Smooth muscle cell (in vitro differentiated cells): ENCODE results near the gene NLRC5. TPM values are rescaled to one million over a fixed set of nuclear protein-coding genes. Genes with fewer than 3 reads are reported as not detected.

ENCODE experiments used
- DNase-seq: peaks from one replicate; lab custom pipeline; 2025; ENCODE audit not compliant: unreplicated experiment; lab: John Stamatoyannopoulos, UW
- H2AFZ ChIP-seq: fragments of 200-600 bp; sonication (generic); 2 replicates; pipeline ENCODE4 v1.6.0; 2016; ENCODE audit warnings: antibody characterized with exemption, low read depth, mild to moderate bottlenecking
- H3F3A ChIP-seq: fragments of 200-600 bp; sonication (generic); 2 replicates; pipeline ENCODE4 v1.6.0; 2017; ENCODE audit warnings: antibody characterized with exemption, low read depth
- H3K27ac ChIP-seq: fragments of 200-600 bp; sonication (generic); 2 replicates; pipeline ENCODE4 v1.5.1; 2016; ENCODE audit warnings: low read depth, mild to moderate bottlenecking
- H3K27me3 ChIP-seq: fragments of 200-600 bp; sonication (generic); 2 replicates; pipeline ENCODE4 v1.6.1; 2016; ENCODE audit warnings: low read depth, mild to moderate bottlenecking
- H3K36me3 ChIP-seq: fragments of 200-600 bp; sonication (generic); 2 replicates; pipeline ENCODE4 v1.5.1; 2016; ENCODE audit warnings: low read depth
- H3K4me1 ChIP-seq: fragments of 200-600 bp; sonication (generic); 2 replicates; pipeline ENCODE4 v1.5.1; 2016; ENCODE audit warnings: low read depth
- H3K4me2 ChIP-seq: fragments of 200-600 bp; sonication (generic); 2 replicates; pipeline ENCODE4 v1.6.0; 2016; ENCODE audit warnings: mild to moderate bottlenecking
- H3K4me3 ChIP-seq: fragments of 200-600 bp; sonication (generic); 2 replicates; pipeline ENCODE4 v1.5.1; 2016; ENCODE audit warnings: mild to moderate bottlenecking
- H3K79me2 ChIP-seq: fragments of 200-600 bp; sonication (generic); 2 replicates; pipeline ENCODE4 v1.6.0; 2016; ENCODE audit warnings: low read depth, mild to moderate bottlenecking
- H3K9ac ChIP-seq: fragments of 200-600 bp; sonication (generic); 2 replicates; pipeline ENCODE4 v1.6.0; 2016; ENCODE audit warnings: low read depth
- H3K9me3 ChIP-seq: fragments of 200-600 bp; sonication (generic); replicated peaks from 2 replicates; pipeline ENCODE4 v1.5.1; 2016; ENCODE audit warnings: low read depth
- H4K20me1 ChIP-seq: fragments of 200-600 bp; sonication (generic); 2 replicates; pipeline ENCODE4 v1.6.0; 2016; ENCODE audit warnings: low read depth
- WGBS: methylation state at CpG from one replicate; pipeline ENCODE4 v1.1.7; 2016; ENCODE audit warnings: low lambda C conversion rate; 5-methylcytosine and 5-hydroxymethylcytosine counted together
- polyA plus RNA-seq: library from polyadenylated mRNA; unstranded; fragments of >200 nt; fragmentation: Nextera tagmentation; extraction: Ambion mirVana; gene quantifications from 2 replicates; pipeline ENCODE4 v1.2.1, GENCODE V29; 2016
- total RNA-seq: library from RNA; depleted of rRNA; stranded (reverse); fragments of >200 nt; gene quantifications from 2 replicates; pipeline ENCODE4 v1.2.3, GENCODE V29; 2014
- TF ChIP-seq, protein P1 (sequence below): fragments of 200-600 bp; sonication (generic); IDR thresholded peaks from 2 replicates; pipeline ENCODE4 v1.5.1; 2017; ENCODE audit warnings: borderline replicate concordance, mild to moderate bottlenecking, antibody characterized with exemption; ENCODE audit not compliant: insufficient read depth, poor library complexity, severe bottlenecking

NLRC5 gene, protein sequence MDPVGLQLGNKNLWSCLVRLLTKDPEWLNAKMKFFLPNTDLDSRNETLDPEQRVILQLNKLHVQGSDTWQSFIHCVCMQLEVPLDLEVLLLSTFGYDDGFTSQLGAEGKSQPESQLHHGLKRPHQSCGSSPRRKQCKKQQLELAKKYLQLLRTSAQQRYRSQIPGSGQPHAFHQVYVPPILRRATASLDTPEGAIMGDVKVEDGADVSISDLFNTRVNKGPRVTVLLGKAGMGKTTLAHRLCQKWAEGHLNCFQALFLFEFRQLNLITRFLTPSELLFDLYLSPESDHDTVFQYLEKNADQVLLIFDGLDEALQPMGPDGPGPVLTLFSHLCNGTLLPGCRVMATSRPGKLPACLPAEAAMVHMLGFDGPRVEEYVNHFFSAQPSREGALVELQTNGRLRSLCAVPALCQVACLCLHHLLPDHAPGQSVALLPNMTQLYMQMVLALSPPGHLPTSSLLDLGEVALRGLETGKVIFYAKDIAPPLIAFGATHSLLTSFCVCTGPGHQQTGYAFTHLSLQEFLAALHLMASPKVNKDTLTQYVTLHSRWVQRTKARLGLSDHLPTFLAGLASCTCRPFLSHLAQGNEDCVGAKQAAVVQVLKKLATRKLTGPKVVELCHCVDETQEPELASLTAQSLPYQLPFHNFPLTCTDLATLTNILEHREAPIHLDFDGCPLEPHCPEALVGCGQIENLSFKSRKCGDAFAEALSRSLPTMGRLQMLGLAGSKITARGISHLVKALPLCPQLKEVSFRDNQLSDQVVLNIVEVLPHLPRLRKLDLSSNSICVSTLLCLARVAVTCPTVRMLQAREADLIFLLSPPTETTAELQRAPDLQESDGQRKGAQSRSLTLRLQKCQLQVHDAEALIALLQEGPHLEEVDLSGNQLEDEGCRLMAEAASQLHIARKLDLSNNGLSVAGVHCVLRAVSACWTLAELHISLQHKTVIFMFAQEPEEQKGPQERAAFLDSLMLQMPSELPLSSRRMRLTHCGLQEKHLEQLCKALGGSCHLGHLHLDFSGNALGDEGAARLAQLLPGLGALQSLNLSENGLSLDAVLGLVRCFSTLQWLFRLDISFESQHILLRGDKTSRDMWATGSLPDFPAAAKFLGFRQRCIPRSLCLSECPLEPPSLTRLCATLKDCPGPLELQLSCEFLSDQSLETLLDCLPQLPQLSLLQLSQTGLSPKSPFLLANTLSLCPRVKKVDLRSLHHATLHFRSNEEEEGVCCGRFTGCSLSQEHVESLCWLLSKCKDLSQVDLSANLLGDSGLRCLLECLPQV (N-terminal part only)
- total RNA-seq (3.5 and 21.4 TPM in 2 replicates), polyA plus RNA-seq (4.2 and 5.8 TPM in 2 replicates)

DNA sequence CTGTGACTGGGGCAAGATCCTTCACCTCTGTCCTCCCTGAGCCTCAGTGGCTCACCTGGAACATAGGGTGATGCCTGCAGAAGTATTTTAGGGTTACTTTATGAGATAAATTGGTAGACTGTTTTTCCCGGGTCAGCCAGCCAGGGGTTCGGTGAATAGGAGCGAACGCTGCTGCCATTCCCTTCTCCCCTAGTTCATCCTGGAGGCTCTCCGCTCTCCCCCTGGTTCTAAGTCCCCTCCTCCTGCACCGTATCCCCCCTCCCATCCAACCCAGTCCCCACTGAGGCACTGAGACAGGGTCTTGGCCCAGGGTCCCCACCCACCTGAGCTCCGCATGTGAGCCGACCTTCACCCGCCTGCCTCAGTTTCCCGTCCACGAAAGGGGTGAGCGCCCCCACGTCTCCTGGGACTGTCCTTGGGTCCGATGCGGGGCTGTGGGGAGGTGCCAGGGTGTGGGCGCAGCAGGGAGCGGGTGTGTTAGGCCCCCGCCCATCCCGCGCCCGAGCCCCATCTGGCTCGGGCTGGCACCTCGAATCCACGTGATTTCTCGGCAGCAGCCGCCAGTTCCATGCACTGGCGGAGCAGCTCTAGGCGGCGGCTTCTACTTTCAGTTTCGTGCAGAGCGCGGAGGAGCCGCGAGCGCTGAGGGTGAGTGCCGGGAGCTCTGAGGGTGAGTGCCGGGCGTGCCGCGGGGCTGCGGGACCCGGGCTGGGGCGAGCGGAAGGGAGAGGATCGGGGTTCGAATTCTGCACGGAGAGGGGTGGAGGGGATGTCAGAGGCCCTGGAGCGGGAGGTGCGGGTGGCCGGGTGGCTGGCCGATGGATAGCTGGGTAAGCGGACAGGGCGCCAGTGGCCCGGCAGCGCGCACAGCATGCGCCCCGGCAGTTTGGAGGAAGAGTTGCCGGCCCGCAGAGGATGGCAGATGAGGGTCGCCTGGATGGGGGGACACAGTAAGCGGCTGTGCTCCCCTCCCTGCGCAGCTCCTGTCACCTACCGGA is at the start of gene NLRC5:
Gene NLRC5, plus strand, starts transcription at position 610 of the 998 bp plus-strand sequence. CDS start 31,156 bp downstream, outside the sequence.
- H3K79me2 ChIP-seq, result no peaks in the 10 kb centered on the region
- peaks cover 7% of the 10 kb centered on the region for H3K27me3 ChIP-seq
- no peaks in the 10 kb centered on the region for H3F3A ChIP-seq
- TF ChIP-seq, protein P1, sequence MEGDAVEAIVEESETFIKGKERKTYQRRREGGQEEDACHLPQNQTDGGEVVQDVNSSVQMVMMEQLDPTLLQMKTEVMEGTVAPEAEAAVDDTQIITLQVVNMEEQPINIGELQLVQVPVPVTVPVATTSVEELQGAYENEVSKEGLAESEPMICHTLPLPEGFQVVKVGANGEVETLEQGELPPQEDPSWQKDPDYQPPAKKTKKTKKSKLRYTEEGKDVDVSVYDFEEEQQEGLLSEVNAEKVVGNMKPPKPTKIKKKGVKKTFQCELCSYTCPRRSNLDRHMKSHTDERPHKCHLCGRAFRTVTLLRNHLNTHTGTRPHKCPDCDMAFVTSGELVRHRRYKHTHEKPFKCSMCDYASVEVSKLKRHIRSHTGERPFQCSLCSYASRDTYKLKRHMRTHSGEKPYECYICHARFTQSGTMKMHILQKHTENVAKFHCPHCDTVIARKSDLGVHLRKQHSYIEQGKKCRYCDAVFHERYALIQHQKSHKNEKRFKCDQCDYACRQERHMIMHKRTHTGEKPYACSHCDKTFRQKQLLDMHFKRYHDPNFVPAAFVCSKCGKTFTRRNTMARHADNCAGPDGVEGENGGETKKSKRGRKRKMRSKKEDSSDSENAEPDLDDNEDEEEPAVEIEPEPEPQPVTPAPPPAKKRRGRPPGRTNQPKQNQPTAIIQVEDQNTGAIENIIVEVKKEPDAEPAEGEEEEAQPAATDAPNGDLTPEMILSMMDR, result no peak
- 8% methylated on average over 60 of the region's 64 CpGs for WGBS
- peak within 1 kb of the TSS; percentile 87 for H3K4me3 ChIP-seq
- H3K36me3 ChIP-seq, result no peaks in the 10 kb centered on the region
- peak within 1 kb of the TSS; percentile 63 for H3K9ac ChIP-seq
- peak; percentile 37 for DNase-seq
- H2AFZ ChIP-seq, result peak within 1 kb of the TSS; percentile 88
- H3K27ac ChIP-seq, result no peak within 1 kb of the TSS
- H3K4me2 ChIP-seq, result peak within 1 kb of the TSS; percentile 95
- no peaks in the 10 kb centered on the region for H3K4me1 ChIP-seq
- H3K9me3 ChIP-seq, result no peaks in the 10 kb centered on the region
- H4K20me1 ChIP-seq, result no peaks in the 10 kb centered on the region

- 98% methylated on average over 4 of the region's 4 CpGs for WGBS
These were observed 49.6 kb upstream of the NLRC5 start for GRCh38 chr16:56939801-56940200.

DNA sequence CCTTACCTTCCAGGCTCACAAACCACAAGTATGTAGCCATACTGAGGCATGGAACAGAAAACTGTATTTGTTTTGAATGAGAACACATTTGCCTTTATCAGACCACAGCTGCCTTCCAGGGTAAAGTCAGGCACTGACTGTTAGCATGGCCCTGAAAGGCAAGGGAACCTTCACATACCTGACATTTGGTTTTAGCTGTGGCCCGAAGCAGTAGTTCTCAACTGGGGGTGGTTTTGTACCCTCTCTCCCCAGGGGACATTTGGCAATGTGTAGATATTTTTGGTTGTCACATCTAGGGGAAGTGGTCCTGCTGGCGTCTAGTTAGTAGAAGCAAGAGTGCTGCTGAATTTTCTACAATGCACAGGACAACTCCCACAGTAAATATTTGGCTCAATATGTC is 48.3 kb upstream of the NLRC5 start:
- no peaks in the 10 kb centered on the region for H3K9me3 ChIP-seq
- no peaks in the 10 kb centered on the region for H3K27me3 ChIP-seq
- DNase-seq, result no peak
- 100% methylated on average over 2 of the region's 2 CpGs for WGBS
- H3K27ac ChIP-seq, result no peak overlapping the region
- H3K9ac ChIP-seq, result no peak overlapping the region
- no peaks in the 10 kb centered on the region for H3K4me1 ChIP-seq
- peaks cover 79% of the 10 kb centered on the region for H4K20me1 ChIP-seq
- H2AFZ ChIP-seq, result no peak overlapping the region
- peaks cover 55% of the 10 kb centered on the region for H3F3A ChIP-seq
- peaks cover 44% of the 10 kb centered on the region for H3K36me3 ChIP-seq
- TF ChIP-seq, protein P1, result no peak
- no peak overlapping the region for H3K4me3 ChIP-seq
- no peak overlapping the region for H3K4me2 ChIP-seq
- peaks cover 22% of the 10 kb centered on the region for H3K79me2 ChIP-seq

More at GRCh38 chr16:56939801-56940200, 49.6 kb upstream of the NLRC5 start:
- Histone ChIP-seq H3K27me3 (no peaks in the 10 kb centered on the region), H3K27ac (no peak overlapping the region), H3K4me3 (no peak overlapping the region), H3K36me3 (peaks cover 52% of the 10 kb centered on the region), H3K9ac (no peak overlapping the region), H3K9me3 (no peaks in the 10 kb centered on the region), H3K4me2 (no peak overlapping the region), H3K79me2 (peaks cover 35% of the 10 kb centered on the region), H3F3A (peaks cover 49% of the 10 kb centered on the region), H2AFZ (no peak overlapping the region), H3K4me1 (no peaks in the 10 kb centered on the region), H4K20me1 (peaks cover 92% of the 10 kb centered on the region)
- TF ChIP-seq, protein P1, result no peak
- DNase-seq, result no peak
